MCF 10A (cell line): Measurements from ENCODE around the gene PROX1. TPM values are rescaled to one million over a fixed set of nuclear protein-coding genes. Genes with fewer than 3 reads are reported as not detected.

Source experiments
- BruUV-seq: library from RNA; stranded (reverse); fragments of 400-500 nt; replicated peaks from 2 replicates; lab custom pipeline; 2021; lab: Mats Ljungman, UMichigan
- CTCF ChIA-PET: fragments of 300-600 bp; sonication (Branson Sonifier 250); formaldehyde crosslinking; extraction: SDS; loops from one replicate; lab custom pipeline; 2021; ENCODE audit warnings: antibody characterized with exemption, inconsistent platforms; lab: Yijun Ruan, JAX
- POLR2A ChIA-PET: fragments of 300-600, 350-650 bp; sonication (Branson Sonifier 250); formaldehyde crosslinking; extraction: SDS; loops from one replicate; lab custom pipeline; 2020; ENCODE audit warnings: antibody characterized with exemption, inconsistent platforms; lab: Yijun Ruan, JAX
- DNase-seq: peaks from one replicate; pipeline ENCODE4 v3.0.0-alpha.2; 2018; ENCODE audit not compliant: unreplicated experiment
- H3K27ac Mint-ChIP-seq: one replicate; pipeline ENCODE4 v1.8.0; 2022; ENCODE audit warnings: mild to moderate bottlenecking, low read depth, mixed read lengths; ENCODE audit not compliant: unreplicated experiment
- H3K27me3 Mint-ChIP-seq: one replicate; pipeline ENCODE4 v1.8.0; 2022; ENCODE audit warnings: mixed read lengths; ENCODE audit not compliant: insufficient read depth, unreplicated experiment
- H3K36me3 Mint-ChIP-seq: one replicate; pipeline ENCODE4 v1.8.0; 2022; ENCODE audit warnings: mild to moderate bottlenecking, moderate library complexity, mixed read lengths; ENCODE audit not compliant: insufficient read depth, unreplicated experiment
- H3K4me1 Mint-ChIP-seq: one replicate; pipeline ENCODE4 v1.8.0; 2022; ENCODE audit warnings: mixed read lengths; ENCODE audit not compliant: insufficient read depth, unreplicated experiment
- H3K4me3 Mint-ChIP-seq: one replicate; pipeline ENCODE4 v1.8.0; 2022; ENCODE audit warnings: mild to moderate bottlenecking, moderate library complexity, mixed read lengths; ENCODE audit not compliant: unreplicated experiment
- H3K9me3 Mint-ChIP-seq: one replicate; pipeline ENCODE4 v1.8.0; 2022; ENCODE audit warnings: mixed read lengths; ENCODE audit not compliant: unreplicated experiment
- intact Hi-C: fragments of 100-400 bp; cut with micrococcal nuclease; formaldehyde crosslinking; loops from 2 replicates; pipeline ENCODE4 v1.14.1; 2022
- total RNA-seq: library from RNA; stranded (reverse); gene quantifications from 2 replicates; pipeline ENCODE4 v1.2.3, GENCODE V29; 2022
- TF ChIP-seq, protein P1 (sequence below): fragments of 200-600 bp; IDR thresholded peaks from one replicate; pipeline ENCODE4 v1.8.0; 2022; ENCODE audit warnings: antibody characterized with exemption, mild to moderate bottlenecking; ENCODE audit not compliant: unreplicated experiment

The PROX1 gene
- total RNA-seq, 1 experiment from 2014 or later: 0.61 TPM

DNA sequence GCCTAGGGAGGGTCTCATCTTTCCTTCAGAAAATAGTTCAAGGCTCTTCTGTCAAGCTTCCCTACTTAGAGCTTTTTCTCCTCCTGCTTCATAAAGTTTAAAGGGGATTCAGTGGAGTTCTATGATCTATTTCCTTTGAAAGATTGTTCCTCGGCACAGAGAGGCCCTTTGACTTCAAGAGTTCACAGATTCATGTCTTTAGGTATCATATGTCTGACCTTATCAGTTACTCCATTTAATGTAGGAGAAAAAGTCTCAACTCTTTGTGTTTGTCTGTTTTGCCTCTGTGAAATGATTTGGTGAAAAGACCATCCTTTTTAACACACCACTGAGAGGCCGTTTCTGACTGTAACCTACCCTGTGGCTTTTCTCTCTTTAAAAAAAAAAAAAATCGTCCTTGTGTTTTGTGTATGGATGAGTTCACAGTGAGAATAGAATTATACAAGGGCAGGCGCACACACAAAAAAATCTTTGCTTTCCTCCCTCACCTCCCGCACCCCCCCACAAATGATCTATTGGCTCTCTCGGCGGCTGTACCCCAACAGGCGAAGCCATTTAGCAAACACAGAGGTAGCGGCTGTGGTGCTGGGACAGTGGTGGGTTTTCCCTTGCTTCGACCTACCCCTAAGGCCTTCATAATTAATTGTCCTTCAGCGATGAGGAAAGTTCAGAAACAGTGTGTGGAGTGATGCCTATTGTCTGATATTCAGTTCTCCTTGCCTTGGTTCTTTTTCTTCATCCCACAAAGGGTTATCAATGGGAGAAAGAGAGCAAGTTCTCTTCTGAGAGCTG lies 29.6 kb downstream of the PROX1 start:
- intact Hi-C loops: no loop called here
- no peaks in the 10 kb centered on the region for H3K36me3 Mint-ChIP-seq
- TF ChIP-seq, protein P1, sequence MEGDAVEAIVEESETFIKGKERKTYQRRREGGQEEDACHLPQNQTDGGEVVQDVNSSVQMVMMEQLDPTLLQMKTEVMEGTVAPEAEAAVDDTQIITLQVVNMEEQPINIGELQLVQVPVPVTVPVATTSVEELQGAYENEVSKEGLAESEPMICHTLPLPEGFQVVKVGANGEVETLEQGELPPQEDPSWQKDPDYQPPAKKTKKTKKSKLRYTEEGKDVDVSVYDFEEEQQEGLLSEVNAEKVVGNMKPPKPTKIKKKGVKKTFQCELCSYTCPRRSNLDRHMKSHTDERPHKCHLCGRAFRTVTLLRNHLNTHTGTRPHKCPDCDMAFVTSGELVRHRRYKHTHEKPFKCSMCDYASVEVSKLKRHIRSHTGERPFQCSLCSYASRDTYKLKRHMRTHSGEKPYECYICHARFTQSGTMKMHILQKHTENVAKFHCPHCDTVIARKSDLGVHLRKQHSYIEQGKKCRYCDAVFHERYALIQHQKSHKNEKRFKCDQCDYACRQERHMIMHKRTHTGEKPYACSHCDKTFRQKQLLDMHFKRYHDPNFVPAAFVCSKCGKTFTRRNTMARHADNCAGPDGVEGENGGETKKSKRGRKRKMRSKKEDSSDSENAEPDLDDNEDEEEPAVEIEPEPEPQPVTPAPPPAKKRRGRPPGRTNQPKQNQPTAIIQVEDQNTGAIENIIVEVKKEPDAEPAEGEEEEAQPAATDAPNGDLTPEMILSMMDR: no peak

DNA sequence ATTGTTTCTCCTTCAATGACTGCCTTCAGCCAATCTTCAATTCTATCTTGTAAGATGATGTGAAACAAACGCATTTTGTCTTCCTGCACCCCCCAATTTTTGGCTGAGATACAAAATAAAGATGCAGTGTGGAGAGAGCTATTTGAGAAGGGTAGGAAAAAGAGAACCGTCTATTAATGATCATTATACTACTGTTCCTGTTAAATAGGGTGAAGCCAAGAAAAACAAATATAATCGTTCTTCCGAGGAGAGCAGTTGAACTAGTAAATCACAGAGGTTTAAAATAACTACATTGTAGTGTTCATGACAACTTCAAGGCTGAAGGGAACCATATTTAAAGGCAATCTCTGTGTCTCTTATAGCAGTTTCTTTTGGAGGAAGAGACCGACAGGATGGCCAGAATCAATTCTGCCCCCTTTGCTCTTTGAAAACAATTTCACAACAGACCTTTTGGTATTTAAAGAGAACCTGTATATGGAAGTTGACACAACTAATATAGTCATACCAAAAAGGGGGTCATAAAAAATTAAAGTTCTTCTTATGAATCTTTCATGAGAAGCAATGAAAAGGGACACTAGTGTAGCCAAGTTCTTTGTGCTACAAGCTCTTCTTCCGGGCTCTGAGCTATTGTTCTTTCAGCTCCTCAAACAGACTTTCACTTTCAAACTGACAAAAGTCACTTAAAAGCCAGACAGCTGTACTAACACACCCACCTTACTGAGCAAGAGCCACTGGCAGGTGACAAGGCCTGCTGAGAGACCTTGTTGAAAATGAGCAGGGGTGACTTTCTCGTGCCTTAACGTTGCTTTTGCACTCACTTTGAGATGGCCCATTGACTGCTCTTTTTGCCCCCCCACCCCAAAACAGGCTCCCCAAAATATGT lies 30.9 kb downstream of the PROX1 start:
- Mint-ChIP-seq H3K4me1 (no peaks in the 10 kb centered on the region), H3K27me3 (peaks cover 79% of the 10 kb centered on the region), H3K9me3 (no peaks in the 10 kb centered on the region), H3K4me3 (no peak overlapping the region), H3K27ac (no peak overlapping the region), H3K36me3 (no peaks in the 10 kb centered on the region)
- no TSS peak for BruUV-seq
- CTCF ChIA-PET: interaction anchor here (0.6 to 1.0 kb wide), 3 partner anchors 10 to 243 kb away, joined by 3 to 4 read pairs (median 4); no protein-coding TSS in a partner anchor
- intact Hi-C loops: no loop called here
- no peak for DNase-seq
- TF ChIP-seq, protein P1: no peak
- POLR2A ChIA-PET: no interaction called here

More for the DNA sequence above, 29.6 kb downstream of the PROX1 start:
- Mint-ChIP-seq H3K9me3 (no peaks in the 10 kb centered on the region), H3K27ac (no peak overlapping the region), H3K4me1 (no peaks in the 10 kb centered on the region), H3K4me3 (no peak overlapping the region), H3K27me3 (peaks cover 91% of the 10 kb centered on the region)
- POLR2A ChIA-PET: interaction anchor here (1.0 kb wide), 1 partner anchor 30 kb away, joined by 3 read pairs; the partner anchor contains the start of gene PROX1
- CTCF ChIA-PET: interaction anchor here (0.7 to 0.8 kb wide), 2 partner anchors 11 to 15 kb away, joined by 3 to 4 read pairs; no protein-coding TSS in a partner anchor
- BruUV-seq: no TSS peak
- DNase-seq: no peak

DNA sequence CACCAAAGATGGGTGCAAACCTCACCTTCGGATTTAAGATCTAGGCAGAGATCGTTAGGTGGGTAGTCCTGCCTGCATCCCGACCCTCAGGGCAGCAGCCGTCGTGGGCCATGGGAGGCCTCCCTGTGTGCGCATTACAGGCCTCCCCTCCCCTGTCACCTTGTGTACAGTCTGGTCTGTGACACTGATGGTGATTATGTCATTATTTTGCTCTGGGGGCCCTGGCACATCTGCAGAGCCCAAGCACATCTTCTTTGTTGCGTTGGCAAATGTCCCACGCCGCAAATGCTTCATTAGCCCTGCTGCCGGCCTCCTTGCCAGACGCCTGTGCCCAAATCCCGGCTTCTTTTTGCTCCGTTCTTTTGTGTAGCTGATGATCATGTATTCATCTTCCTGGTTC lies 31.7 kb downstream of the PROX1 start:
- Mint-ChIP-seq H3K27ac (no peak overlapping the region), H3K4me1 (no peaks in the 10 kb centered on the region), H3K27me3 (peaks cover 70% of the 10 kb centered on the region), H3K36me3 (no peaks in the 10 kb centered on the region), H3K9me3 (no peaks in the 10 kb centered on the region), H3K4me3 (no peak overlapping the region)
- ChIA-PET CTCF (interaction anchor here (1.0 kb wide), 2 partner anchors 9 to 17 kb away, joined by 3 to 4 read pairs; no protein-coding TSS in a partner anchor), POLR2A (no interaction called here)
- no peak for DNase-seq
- TF ChIP-seq, protein P1: no peak
- BruUV-seq: no TSS peak
- intact Hi-C loops: no loop called here

DNA sequence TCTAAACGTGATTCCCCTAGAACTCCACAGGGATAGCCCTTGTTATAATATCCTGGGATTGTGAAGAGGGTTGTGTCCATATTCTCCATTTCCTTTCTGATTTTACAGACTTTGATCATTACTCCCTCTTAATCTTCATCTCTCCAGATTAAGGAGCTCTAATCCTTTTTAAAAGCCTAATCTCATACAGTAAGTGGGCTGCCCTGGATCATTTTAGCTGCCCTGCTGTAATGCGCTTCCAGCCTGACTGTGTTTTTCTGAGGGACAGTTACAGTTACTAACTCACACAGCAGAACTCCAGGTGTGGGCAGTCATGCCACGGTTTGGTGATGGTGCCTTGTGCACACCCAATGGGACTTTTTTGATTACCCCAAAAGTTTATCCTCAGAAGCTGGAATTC lies 33.5 kb downstream of the PROX1 start:
- Mint-ChIP-seq H3K4me1 (no peaks in the 10 kb centered on the region), H3K27me3 (peaks cover 55% of the 10 kb centered on the region), H3K36me3 (no peaks in the 10 kb centered on the region), H3K4me3 (no peak overlapping the region), H3K9me3 (no peaks in the 10 kb centered on the region), H3K27ac (no peak overlapping the region)
- intact Hi-C loops: no loop called here
- CTCF ChIA-PET: interaction anchor here (0.6 kb wide), 1 partner anchor 272 kb away, joined by 3 read pairs; no protein-coding TSS in a partner anchor
- TF ChIP-seq, protein P1: no peak
- no peak for DNase-seq
- POLR2A ChIA-PET: no interaction called here
- no TSS peak for BruUV-seq
